Suprapubic skin (tissue), 4 donors: ENCODE data around the gene ZBTB5. TPM values are rescaled to one million over a fixed set of nuclear protein-coding genes. Genes with fewer than 3 reads are reported as not detected.
"Not testable (repeated sequence)": the region's sequence is repeated elsewhere in the genome, so short reads cannot be mapped to it uniquely, and the experiment has no call there.

ENCODE experiments used
- DNase-seq, 2 donors: peaks; one replicate each; pipeline ENCODE4 v3.0.0-alpha.2; 2019; ENCODE audit warnings: low spot score in 2 of 2
- H3K27ac ChIP-seq: fragments of 200-600 bp; sonication (generic); one replicate; pipeline ENCODE4 v1.5.1; 2019
- H3K27me3 ChIP-seq: fragments of 200-600 bp; sonication (generic); one replicate; pipeline ENCODE4 v1.5.1; 2019
- H3K36me3 ChIP-seq: fragments of 200-600 bp; sonication (generic); one replicate; pipeline ENCODE4 v1.5.1; 2019
- H3K4me1 ChIP-seq: fragments of 200-600 bp; sonication (generic); one replicate; pipeline ENCODE4 v1.5.1; 2019
- H3K4me3 ChIP-seq: fragments of 200-600 bp; sonication (generic); one replicate; pipeline ENCODE4 v1.5.1; 2019; ENCODE audit warnings: mild to moderate bottlenecking
- H3K9me3 ChIP-seq: fragments of 200-600 bp; sonication (generic); one replicate; pipeline ENCODE4 v1.5.1; 2019
- EP300 ChIP-seq: sonication (generic); formaldehyde crosslinking; IDR thresholded peaks from one replicate; pipeline ENCODE4 v1.6.1; 2017; ENCODE audit warnings: antibody characterized with exemption
- POLR2A ChIP-seq, 2 donors: fragments of 450-650 bp; IDR thresholded peaks; one replicate each; pipeline ENCODE4 v1.6.1; 2017; ENCODE audit warnings: antibody characterized with exemption in 2 of 2, mild to moderate bottlenecking in 2 of 2, moderate library complexity in 2 of 2
- POLR2AphosphoS5 ChIP-seq, 3 donors: sonication (generic); formaldehyde crosslinking; IDR thresholded peaks; one replicate each; pipeline ENCODE4 v1.6.1; 2017; ENCODE audit warnings: antibody characterized with exemption in 3 of 3
- WGBS: methylation state at CpG from one replicate; pipeline ENCODE4 v1.1.5; 2018; 5-methylcytosine and 5-hydroxymethylcytosine counted together
- total RNA-seq, 4 donors: library from RNA; depleted of rRNA; stranded (reverse); fragments of >200 nt; gene quantifications; one replicate each; pipeline ENCODE4 v1.1.0, GENCODE V29; 2016
- TF ChIP-seq, protein P1 (sequence below), 2 donors: fragments of 200-600 bp in 1 of 2; fragments of 450-650 bp in 1 of 2; sonication (generic) in 1 of 2; IDR thresholded peaks; one replicate each; pipeline ENCODE4 v1.5.1; 2016 to 2019; ENCODE audit warnings: antibody characterized with exemption in 2 of 2, mild to moderate bottlenecking in 1 of 2, moderate library complexity in 1 of 2

ZBTB5 gene, protein sequence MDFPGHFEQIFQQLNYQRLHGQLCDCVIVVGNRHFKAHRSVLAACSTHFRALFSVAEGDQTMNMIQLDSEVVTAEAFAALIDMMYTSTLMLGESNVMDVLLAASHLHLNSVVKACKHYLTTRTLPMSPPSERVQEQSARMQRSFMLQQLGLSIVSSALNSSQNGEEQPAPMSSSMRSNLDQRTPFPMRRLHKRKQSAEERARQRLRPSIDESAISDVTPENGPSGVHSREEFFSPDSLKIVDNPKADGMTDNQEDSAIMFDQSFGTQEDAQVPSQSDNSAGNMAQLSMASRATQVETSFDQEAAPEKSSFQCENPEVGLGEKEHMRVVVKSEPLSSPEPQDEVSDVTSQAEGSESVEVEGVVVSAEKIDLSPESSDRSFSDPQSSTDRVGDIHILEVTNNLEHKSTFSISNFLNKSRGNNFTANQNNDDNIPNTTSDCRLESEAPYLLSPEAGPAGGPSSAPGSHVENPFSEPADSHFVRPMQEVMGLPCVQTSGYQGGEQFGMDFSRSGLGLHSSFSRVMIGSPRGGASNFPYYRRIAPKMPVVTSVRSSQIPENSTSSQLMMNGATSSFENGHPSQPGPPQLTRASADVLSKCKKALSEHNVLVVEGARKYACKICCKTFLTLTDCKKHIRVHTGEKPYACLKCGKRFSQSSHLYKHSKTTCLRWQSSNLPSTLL
- total RNA-seq: 10 to 100 TPM; 18.0 to 24.7 (median 23.5) TPM

DNA sequence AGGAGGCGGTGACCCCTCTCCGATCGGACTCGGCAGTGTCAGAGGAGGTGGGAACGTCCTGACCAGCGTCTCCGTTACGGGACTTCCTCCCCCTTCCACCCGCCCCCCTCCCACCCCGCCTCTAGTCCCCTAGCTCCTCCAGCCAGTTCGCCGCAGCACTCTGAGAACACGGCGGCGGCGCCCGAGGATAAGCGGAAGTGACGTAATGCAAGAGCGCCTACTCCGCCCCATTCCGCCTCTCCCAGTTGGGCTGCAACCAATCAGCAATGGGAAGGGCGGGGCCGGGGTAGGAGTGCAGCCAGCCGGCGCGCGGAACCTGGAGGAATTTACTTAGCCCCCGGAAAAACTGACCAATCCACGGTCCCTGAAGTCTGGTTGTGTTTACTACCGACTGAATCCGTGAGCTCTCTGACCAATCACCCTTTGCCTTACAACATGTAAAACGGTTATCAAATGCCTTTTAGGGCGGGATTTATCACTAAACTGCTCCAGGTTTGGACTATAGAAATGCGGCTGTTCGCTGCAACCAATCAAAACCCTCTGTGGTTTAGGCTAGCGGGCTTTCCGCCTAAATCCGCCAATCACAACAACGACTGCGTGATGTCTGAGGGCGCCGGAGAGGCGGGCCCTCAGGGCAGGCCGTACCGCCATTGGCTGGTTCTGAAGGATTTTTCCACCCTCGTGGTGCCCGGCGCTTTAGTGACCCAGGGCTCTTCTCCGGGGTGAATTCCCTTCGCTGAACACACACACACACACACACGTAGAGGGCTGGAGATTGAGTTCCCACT lies at the start of gene ZBTB5:
Gene ZBTB5 (minus strand): TSS at position 202 of the 788 bp plus-strand sequence. CDS start 22,899 bp downstream, outside the sequence.
- DNase-seq: peak; percentile 100
- peak within 1 kb of the TSS; percentile 98 for H3K27ac ChIP-seq
- peaks cover 42% of the 10 kb centered on the region for H3K4me1 ChIP-seq
- WGBS: 0% methylated on average over 24 of the region's 52 CpGs
- no peaks in the 10 kb centered on the region for H3K36me3 ChIP-seq
- no peaks in the 10 kb centered on the region for H3K27me3 ChIP-seq
- TF ChIP-seq, protein P1, sequence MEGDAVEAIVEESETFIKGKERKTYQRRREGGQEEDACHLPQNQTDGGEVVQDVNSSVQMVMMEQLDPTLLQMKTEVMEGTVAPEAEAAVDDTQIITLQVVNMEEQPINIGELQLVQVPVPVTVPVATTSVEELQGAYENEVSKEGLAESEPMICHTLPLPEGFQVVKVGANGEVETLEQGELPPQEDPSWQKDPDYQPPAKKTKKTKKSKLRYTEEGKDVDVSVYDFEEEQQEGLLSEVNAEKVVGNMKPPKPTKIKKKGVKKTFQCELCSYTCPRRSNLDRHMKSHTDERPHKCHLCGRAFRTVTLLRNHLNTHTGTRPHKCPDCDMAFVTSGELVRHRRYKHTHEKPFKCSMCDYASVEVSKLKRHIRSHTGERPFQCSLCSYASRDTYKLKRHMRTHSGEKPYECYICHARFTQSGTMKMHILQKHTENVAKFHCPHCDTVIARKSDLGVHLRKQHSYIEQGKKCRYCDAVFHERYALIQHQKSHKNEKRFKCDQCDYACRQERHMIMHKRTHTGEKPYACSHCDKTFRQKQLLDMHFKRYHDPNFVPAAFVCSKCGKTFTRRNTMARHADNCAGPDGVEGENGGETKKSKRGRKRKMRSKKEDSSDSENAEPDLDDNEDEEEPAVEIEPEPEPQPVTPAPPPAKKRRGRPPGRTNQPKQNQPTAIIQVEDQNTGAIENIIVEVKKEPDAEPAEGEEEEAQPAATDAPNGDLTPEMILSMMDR (IDR thresholded peaks at IDR 0.05): no peak
- TF ChIP-seq EP300 (no peak), POLR2AphosphoS5 (IDR thresholded peaks at IDR 0.05) (peak in 2 of 3 donors; percentile 11 to 66), POLR2A (IDR thresholded peaks at IDR 0.05) (no peak)
- peak within 1 kb of the TSS; percentile 79 for H3K4me3 ChIP-seq
- H3K9me3 ChIP-seq: no peaks in the 10 kb centered on the region

DNA sequence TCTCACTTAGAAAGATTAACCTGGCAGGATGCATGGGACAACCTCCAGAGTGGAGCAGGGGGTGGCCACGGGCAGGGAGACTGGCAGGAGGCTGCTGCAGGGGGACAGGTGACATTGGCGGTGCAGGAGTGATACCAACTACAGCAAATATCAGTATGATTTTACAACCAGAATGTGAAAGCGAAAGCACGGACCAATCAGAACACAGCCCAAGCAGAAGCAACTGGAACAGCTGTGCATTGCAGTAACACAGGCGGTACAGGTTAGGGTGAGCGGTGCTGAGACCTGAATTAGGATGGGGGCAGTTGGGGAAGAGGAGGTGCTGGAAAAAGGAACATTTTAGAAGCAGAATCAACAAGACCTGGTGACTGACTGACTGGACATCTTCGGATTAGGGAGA lies 49.7 kb upstream of the ZBTB5 start:
- H3K27me3 ChIP-seq: no peaks in the 10 kb centered on the region
- H3K4me3 ChIP-seq: no peak overlapping the region
- no peak for DNase-seq
- no peaks in the 10 kb centered on the region for H3K4me1 ChIP-seq
- 94% methylated on average over 7 of the region's 7 CpGs for WGBS
- TF ChIP-seq POLR2A (IDR thresholded peaks at IDR 0.05) (no peak), EP300 (no peak), POLR2AphosphoS5 (IDR thresholded peaks at IDR 0.05) (no peak)
- TF ChIP-seq, protein P1 (IDR thresholded peaks at IDR 0.05): no peak
- no peak overlapping the region for H3K27ac ChIP-seq
- peaks cover 23% of the 10 kb centered on the region for H3K36me3 ChIP-seq
- H3K9me3 ChIP-seq: no peaks in the 10 kb centered on the region

DNA sequence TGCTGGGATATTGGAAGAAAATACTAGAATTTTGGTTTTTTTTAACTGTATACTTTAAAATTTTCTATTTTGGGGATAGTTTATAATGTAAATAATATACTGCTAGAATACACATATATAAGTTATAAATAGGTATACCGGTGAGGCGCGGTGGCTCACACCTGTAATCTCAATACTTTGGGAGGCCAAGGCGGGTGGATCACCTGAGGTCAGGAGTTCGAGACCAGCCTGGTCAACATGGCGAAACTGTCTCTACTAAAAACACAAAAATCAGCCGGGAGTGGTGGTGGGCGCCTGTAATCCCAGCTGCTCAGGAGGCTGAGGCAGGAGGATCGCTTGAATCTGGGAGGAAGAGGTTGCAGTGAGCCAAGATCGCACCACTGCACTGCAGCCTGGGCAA lies 49.2 kb upstream of the ZBTB5 start:
- 95% methylated on average over 10 of the region's 10 CpGs for WGBS
- not testable (repeated sequence) for H3K4me1 ChIP-seq, H3K27me3 ChIP-seq, H3K4me3 ChIP-seq, H3K27ac ChIP-seq, H3K9me3 ChIP-seq, DNase-seq
- peaks cover 21% of the 10 kb centered on the region for H3K36me3 ChIP-seq

DNA sequence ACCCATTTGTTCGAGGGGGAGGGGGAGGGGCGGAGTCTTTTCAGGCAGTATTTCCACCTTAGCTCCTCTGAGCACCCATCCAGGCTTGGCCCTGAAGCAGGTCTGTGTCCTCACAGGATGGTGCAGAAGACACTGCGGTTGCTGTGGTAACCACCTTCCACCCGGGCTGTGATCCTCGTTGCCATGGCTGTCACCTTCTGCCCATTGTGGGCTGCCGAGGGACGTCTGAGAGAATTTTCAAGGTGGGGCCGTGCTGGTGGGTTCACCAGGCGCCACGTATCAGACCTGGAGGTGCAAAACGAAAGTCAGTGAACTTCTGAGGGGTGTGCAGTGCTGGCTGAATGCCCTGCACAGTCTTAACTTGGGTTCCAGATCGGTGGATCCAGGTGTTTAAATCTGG lies 47.2 kb upstream of the ZBTB5 start:
- Histone ChIP-seq H3K27me3 (no peaks in the 10 kb centered on the region), H3K4me1 (no peaks in the 10 kb centered on the region), H3K36me3 (peaks cover 21% of the 10 kb centered on the region), H3K4me3 (no peak overlapping the region), H3K9me3 (no peaks in the 10 kb centered on the region), H3K27ac (no peak overlapping the region)
- no peak for TF ChIP-seq POLR2A (IDR thresholded peaks at IDR 0.05)
- TF ChIP-seq, protein P1 (IDR thresholded peaks at IDR 0.05): no peak
- no peak for TF ChIP-seq POLR2AphosphoS5 (IDR thresholded peaks at IDR 0.05)
- TF ChIP-seq EP300: no peak
- 73% methylated on average over 12 of the region's 12 CpGs for WGBS
- DNase-seq: no peak

DNA sequence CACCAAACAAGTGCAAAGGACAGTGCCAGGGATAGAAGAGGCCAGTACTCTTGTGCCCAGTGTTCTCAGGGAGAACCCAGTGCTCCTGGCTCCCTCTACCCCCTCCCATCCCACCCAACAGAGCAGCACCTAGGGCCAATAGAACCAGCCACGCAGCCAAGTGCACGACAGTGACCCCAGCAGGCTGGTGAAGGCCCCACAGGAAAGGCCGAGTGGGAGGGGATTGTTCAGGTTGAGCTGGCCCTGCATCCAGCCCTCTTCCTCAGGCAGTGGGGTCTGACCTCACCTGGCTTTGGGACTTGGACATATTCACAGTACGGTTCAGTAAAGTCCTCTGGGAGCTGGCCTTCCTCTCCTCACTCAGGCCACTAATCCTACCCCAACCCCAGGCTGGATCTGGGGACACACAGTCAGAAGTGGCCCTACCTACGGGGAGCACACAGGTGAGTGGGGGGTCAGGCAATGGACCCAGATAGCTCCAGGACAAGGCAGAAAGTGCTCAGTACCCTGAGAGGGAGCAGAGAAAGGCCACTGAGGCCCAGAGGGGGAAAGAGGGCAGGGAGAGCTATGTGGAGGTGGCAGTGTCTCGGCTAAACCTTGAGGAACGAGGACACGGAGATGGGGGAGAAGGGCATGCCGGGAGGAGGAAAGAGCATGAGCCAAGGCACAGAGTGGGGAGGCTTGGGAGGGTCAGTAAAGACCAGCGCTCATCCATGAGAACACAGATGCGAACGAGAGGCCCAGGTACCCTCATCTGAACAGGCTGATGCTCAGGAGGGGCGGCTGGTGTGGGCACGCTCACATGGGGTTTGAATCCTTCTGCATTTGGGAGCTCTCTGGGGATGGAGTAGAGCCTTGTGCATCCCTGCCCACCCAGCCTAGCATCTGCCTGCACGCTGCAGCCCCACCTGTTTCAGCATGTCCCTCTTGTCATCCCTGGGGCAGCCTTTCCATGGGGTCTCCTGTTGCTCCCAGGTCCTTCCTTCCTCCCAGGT lies 46.1 kb upstream of the ZBTB5 start:
- peaks cover 25% of the 10 kb centered on the region for H3K36me3 ChIP-seq
- WGBS: 90% methylated on average over 15 of the region's 15 CpGs
- no peak for TF ChIP-seq POLR2A (IDR thresholded peaks at IDR 0.05)
- TF ChIP-seq, protein P1 (IDR thresholded peaks at IDR 0.05): no peak
- no peak for TF ChIP-seq EP300
- no peak for TF ChIP-seq POLR2AphosphoS5 (IDR thresholded peaks at IDR 0.05)
- DNase-seq: no peak
- no peaks in the 10 kb centered on the region for H3K27me3 ChIP-seq
- no peaks in the 10 kb centered on the region for H3K9me3 ChIP-seq
- H3K4me3 ChIP-seq: no peak overlapping the region
- H3K4me1 ChIP-seq: no peaks in the 10 kb centered on the region
- no peak overlapping the region for H3K27ac ChIP-seq

DNA sequence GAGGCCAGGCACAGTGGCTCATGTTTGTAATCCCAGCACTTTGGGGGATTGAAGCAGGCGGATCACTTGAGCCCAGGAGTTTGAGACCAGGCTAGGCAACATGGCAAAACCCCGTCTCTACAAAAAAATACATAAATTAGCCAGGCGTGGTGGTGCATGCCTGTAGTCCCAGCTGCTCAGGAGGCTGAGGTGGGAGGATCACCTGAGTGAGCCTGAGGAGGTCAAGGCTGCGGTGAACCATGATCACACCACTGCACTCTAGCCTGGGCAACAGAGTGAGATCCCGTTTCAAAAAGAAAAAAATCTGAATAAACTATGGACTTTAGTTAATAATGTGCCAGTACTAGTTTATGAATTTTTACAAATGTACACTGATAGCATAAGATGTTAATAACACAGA lies 44.8 kb upstream of the ZBTB5 start:
- peaks cover 26% of the 10 kb centered on the region for H3K36me3 ChIP-seq
- H3K4me3 ChIP-seq, DNase-seq, H3K9me3 ChIP-seq, H3K27me3 ChIP-seq, H3K4me1 ChIP-seq, H3K27ac ChIP-seq: not testable (repeated sequence)
- WGBS: 86% methylated on average over 5 of the region's 5 CpGs
